GM21515 (cell line): Measurements from ENCODE around the gene TTLL4.
"Not testable (repeated sequence)": the region's sequence is repeated elsewhere in the genome, so short reads cannot be mapped to it uniquely, and the experiment has no call there.

Experiments
- ATAC-seq: cut with Tn5 transposase; IDR thresholded peaks from one replicate; pipeline ENCODE4 v1.9.1; 2021; ENCODE audit not compliant: unreplicated experiment

TTLL4 gene, protein sequence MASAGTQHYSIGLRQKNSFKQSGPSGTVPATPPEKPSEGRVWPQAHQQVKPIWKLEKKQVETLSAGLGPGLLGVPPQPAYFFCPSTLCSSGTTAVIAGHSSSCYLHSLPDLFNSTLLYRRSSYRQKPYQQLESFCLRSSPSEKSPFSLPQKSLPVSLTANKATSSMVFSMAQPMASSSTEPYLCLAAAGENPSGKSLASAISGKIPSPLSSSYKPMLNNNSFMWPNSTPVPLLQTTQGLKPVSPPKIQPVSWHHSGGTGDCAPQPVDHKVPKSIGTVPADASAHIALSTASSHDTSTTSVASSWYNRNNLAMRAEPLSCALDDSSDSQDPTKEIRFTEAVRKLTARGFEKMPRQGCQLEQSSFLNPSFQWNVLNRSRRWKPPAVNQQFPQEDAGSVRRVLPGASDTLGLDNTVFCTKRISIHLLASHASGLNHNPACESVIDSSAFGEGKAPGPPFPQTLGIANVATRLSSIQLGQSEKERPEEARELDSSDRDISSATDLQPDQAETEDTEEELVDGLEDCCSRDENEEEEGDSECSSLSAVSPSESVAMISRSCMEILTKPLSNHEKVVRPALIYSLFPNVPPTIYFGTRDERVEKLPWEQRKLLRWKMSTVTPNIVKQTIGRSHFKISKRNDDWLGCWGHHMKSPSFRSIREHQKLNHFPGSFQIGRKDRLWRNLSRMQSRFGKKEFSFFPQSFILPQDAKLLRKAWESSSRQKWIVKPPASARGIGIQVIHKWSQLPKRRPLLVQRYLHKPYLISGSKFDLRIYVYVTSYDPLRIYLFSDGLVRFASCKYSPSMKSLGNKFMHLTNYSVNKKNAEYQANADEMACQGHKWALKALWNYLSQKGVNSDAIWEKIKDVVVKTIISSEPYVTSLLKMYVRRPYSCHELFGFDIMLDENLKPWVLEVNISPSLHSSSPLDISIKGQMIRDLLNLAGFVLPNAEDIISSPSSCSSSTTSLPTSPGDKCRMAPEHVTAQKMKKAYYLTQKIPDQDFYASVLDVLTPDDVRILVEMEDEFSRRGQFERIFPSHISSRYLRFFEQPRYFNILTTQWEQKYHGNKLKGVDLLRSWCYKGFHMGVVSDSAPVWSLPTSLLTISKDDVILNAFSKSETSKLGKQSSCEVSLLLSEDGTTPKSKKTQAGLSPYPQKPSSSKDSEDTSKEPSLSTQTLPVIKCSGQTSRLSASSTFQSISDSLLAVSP

DNA sequence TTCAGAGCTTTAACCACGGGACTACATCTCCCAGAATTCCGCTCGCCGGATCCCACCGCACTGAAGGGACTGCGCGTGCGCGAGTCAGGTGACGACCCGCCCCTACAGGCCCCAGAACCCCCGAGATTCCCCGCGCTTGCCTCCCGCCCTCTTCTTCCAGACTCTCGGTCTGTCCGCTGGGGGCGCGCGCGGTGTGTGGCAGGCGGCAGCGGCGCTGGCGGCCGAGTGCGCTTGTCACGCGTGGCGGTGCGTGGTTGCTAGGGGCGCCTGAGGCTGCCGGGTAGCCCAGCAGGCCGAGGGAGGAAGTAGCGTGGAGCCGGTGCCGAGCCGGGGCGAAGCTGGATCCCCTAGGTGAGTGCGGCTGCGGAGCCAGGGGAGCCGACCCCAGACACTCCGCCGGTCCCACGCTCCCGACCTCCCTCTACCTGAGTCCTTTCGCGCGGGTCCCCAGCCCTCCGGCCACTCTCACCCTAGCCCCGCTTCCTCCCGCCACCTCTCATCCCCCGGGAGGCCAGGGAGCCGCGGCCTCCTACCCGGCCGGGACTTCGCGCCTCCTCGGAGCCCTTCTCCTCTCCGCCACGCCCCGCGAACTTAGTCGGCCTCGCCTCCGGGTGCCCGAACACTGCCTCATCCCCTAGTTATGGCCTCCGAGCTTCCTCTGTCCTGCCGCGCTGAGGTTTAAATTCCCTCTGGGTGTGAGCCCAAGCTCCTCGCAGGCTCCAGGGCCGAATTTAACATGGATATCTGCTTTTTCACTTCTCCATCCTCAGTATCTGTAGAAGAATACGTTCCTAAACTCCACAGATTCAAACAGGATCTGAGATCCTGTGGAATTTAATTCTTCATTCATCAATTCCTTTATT lies at the start of gene TTLL4:
Gene TTLL4 (plus strand): TSS at position 149 of the 863 bp plus-strand sequence. CDS start 26,842 bp downstream, outside the sequence.
- peak; percentile 91 for ATAC-seq

DNA sequence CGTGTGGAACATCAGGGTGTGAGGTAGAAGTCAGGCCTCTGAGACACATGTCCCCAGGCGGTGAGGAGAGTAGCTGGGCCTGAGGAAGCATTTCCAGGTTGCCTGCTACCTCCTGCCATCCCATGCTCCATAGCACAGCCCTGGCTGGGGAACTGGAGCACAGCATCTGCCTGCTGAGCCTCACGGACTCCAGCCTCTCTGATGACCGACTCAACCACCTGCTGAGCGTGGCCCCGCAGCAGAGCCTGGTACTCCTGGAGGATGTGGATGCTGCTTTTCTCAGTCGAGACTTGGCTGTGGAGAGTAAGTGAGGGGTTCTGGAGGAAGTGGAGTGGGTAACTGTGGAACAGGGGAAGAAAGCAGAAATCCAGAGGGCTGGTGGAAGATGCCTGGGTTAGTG lies 48.3 kb upstream of the TTLL4 start:
- ATAC-seq: no peak

DNA sequence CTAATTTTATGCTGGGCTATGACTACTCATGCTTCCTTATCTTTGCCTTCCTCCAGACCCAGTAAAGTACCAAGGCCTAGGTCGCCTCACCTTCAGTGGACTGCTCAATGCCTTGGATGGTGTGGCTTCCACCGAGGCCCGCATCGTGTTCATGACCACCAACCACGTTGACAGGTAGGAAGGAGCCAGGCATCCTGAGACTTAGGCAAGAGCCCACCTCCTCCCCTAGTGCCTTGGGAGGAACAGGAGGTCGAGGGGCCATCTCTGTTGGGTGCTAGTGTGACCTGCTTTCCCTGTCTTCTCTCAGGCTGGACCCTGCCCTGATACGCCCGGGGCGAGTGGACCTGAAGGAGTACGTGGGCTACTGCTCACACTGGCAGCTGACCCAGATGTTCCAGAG lies 47.8 kb upstream of the TTLL4 start:
- ATAC-seq: no peak

DNA sequence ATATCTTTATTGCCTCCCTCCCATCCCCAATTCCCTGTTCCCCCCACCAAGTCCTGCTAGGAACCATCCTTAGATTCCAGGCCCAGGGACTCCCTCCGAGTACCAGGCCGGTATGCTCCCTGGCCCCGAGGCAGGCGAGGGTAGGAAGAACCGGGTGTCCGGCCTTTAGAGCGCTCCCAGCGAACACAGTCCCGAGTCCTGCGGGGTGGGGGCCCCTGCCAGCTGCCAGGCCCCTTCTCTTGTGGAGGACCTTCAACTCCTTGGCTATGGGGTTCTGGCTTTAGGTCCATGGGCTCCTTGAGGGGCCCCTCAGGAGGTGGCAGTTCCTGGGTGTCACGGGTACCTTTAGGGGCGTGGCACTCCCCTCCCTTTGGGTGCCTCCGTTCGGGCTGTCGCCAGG lies 46.7 kb upstream of the TTLL4 start:
- ATAC-seq: no peak

DNA sequence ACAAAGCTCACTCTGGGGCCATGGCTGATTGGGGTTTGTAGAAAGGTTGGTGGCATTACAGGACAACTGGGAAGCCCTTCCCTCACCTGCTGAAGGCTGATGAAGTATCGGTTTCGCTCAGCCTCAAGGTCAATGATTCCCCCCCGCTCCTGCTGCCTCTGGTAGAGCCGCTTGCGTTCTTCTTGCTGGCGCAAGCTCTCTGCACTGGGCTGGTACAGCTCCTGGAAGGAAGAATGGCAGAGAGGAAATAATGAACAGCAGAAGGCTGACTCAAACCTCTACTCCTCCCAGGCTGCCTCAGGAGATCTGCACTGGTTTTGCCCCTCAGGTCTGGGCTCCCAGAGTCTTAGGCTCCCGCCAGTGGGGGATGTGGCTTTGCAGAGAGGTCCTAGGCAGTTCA lies 46.0 kb upstream of the TTLL4 start:
- no peak for ATAC-seq

DNA sequence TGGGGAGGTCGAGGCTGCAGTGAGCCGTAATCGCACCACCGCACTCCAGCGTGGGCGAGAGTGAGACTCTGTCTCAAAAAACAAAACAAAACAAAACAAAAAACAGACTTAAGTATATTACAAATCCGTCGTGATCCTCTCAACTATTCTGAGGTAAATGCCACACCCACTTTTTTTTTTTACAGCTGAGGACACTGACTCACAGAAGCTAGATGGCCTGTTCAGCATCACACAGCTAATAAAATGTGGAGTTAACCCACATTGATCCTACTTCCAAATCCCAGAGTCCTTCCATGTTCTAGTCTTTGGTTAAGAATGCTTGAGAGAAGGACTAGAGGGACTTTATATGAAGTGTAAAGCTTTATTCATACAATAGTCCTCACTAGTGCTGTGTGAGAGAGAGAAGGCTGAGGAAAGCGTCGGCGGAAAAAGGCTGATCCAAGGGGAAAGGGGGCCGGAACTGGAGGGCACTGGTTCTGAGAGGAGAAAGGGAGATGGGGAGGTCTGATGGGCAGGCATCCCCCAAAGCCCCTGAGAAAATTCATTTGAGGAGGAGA lies 39.5 kb upstream of the TTLL4 start:
- ATAC-seq: peak; percentile 2

DNA sequence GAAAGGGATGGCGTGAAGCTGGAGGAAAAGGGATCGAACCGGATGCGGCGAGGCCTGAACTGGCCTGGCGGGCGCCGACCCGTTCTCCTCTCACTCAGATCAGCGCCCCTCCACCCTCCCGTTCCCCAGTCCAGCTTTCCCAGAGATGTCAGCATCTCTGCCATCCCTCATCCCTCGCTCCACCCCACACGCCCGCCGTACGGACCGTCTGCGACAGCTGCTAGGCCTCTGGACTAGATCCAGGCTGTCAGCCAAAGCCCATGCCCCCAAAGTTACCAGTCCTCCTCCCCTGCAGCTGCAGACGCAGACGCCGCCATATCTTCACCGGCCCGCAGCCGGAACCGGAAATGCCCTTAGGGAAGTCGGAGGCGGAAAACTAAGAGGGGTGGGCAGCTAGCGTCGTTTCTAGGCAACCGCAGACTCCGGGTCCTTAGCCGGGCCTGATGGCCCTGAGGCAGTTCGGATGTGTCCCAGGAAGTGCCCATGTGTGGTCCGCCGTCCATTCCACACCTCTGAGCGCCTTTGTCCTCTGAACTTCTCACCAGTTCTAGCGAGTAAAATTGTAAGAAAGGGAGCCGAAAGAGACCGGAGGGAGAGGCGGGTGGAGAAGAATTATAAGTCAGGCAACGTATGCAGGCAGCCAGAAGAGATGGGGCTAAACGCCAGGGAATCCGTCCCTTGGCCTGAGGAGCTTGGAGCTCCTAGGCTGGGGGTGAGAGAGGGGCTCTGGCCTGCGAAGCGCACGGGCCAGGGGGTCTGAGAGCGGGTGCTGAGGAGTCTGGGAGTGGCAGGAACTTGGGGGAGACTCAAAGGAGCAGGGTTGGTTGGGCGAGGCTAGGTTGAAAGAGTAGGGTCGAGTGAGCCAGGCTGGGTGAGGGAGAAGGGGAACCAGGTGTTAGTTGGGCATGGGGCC lies 38.7 kb upstream of the TTLL4 start, which contains the start of the genes RNF25 and STK36:
Gene RNF25 (minus strand): TSS at position 349 of the 913 bp plus-strand sequence. CDS start 32 bp downstream, at position 317.
Gene STK36 (plus strand): TSS at position 433 of the 913 bp plus-strand sequence. CDS start 744 bp downstream, outside the sequence.
- ATAC-seq: peak; percentile 98

DNA sequence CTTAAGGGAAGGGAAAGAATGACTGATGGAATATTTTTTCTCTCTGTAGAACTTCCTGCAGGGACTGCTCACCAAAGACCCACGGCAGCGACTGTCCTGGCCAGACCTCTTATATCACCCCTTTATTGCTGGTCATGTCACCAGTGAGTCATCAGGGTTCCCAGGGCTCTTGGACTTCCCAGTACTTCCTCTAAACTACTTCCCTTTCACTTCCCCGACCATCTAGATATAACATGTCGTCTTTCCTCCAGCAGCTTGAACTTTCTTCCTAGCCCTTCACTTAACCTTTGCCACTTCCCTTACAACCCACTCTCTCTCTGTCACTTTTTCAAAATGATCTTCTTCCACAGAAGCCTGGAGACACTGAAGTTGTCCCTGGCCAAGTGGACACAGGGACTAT lies 31.5 kb upstream of the TTLL4 start:
- no peak for ATAC-seq

DNA sequence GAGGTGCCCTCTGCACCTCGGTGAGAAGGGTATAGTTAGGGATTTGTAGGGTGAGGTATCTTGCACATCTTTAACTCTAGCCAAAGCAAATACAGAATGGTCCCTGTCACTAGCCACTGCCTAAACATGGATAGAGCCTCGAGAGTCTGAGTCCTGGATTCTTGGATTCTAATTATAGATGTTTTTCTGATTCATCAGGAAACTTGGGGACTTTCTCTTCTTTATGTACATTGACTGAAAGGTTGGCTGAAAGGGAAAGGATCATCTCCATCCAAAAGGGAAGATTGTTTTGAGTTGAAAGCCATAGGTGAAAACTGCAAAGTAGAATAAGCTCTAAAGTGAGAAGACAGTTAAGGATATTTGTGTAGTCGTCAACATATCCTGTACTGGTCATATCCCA lies 30.6 kb upstream of the TTLL4 start:
- ATAC-seq: no peak

DNA sequence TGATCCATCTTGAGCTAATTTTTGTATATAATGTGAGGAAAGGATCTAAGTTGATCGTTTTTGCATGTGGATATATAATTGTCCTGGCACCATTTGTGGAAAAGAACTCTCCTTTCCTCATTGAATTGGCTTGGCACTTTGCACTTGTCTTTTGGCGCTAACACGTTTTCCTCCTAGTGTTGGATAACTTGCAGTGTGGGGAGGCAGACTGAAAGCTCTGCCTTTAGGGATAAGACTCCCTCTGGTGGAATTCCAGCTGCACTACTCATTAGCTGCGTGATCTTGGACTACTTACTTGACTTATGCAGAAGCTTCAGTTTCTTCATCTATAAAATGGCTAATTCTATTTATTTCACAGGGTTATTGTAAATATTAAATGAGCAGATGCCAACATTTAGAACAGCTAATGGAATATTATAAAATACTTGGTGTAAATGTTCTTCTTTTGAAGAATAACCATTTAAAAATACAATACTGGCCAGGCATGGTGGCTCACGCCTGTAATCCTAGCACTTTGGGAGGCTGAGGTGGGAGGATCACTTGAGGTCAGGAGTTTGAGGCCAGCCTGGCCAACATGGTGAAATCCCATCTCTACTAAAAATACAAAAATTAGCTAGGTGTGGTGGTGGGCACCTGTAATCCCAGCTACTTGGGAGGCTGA lies 23.1 kb upstream of the TTLL4 start:
- ATAC-seq: not testable (repeated sequence)

DNA sequence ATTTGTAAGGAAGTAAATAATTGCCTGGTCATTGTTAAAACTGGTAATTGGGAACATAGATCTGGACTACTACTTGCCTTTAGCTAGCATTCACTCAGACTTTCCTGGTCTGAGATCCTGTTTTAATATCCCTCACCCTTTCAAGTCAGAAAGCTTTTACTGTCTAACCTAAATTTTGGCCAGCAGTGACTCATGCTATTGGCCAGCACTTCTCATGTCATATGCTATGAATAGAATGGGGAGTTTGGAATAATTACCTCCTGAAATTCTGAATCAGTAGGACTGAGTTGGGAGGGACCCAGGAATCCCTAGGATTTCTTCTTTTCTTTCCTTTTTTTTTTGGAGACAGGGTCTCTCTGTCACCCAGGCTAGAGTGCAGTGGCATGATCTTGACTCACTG lies 19.4 kb upstream of the TTLL4 start:
- no peak for ATAC-seq

DNA sequence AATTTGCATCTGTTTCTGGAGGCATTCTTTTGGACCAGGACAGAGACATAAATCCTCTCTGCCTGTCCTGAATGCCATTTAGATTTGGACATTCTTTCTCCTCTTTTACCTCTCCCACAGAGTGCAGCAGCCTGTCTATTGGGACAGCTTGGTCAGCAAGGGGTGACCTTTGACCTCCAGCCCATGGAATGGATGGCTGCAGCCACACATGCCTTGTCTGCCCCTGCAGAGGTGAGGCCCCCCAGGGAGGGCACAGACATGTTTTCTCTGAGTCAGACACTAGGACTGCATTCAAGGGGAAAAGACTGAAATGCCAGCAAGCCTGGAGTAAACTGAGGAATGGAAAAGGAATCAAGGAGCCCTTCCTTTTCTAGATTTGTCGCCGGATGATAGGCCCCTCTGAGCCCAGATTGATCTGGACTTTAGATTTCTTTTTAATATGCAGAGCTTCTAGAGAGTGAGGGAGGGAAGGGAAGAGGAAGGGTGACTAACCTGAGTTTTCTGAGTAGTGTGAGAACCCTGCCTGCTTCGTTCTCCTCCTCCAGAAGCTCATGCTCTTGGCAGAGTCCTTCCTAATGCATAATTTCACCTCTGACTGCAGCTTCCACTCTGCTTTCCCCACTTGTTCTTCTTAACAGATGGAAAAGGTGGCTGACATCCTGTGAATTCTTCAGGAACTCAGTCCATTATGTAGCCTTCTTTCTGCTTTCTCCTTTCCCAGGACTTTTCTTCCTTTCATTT lies 16.1 kb upstream of the TTLL4 start:
- ATAC-seq: no peak

DNA sequence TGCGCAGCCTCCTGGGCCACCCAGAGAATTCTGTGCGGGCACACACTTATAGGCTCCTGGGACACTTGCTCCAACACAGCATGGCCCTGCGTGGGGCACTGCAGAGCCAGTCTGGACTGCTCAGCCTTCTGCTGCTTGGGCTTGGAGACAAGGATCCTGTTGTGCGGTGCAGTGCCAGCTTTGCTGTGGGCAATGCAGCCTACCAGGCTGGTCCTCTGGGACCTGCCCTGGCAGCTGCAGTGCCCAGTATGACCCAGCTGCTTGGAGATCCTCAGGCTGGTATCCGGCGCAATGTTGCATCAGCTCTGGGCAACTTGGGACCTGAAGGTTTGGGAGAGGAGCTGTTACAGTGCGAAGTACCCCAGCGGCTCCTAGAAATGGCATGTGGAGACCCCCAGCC lies 11.8 kb upstream of the TTLL4 start:
- ATAC-seq: no peak

DNA sequence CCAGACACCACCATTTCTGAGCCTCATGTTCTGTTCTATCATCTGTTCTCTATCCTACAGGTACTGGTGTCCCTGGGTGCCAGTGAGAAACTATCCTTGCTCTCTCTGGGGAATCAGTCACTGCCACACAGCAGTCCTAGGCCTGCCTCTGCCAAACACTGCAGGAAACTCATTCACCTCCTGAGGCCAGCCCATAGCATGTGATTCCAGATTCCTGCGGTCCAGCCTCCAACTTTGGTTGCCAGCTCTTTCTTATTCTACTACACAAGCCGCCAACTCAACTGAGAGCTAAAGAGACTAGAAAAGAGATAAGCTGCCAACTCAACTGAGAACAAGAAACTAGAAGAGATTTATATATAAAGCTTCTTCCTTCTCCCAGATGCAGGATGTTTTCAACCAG lies 8.8 kb upstream of the TTLL4 start:
- no peak for ATAC-seq

DNA sequence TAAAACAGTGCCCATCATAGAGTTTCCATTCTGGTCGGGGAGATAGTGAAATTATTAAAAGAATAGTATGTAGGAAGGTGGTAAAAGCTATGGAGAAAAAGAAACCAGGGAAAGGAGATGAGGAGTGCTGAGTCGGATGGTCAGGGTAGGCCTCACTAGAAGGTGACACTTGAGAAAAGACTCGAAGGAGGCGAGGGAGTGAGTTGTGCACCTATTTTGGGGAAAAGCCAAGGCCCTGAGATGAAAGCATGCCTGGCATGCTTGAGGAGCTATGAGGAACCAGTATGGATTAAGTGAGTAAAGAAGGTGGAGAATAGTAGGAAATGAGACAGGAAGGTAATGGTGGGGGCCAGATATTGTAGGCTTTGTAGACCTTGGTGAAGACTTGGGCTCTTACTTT lies 7.3 kb upstream of the TTLL4 start:
- ATAC-seq: no peak

DNA sequence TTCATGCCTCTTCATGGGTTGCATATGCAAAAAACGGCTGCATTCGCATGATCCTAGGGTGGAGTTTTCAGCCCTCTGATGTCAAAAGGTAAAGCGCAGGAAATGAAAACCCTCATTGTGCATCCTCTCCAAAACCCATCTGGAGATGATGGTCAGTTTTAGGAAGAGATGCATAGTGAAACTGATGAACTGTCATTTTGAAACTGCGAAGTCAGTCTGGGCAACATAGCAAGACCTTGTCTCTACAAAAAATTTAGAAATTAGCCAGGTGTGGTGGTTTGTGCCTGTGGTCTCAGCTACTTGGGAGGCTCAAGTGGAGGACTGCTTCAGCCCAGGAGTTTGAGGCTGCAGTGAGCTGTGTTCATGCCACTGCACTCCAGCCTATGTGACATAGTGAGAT lies 2.5 kb upstream of the TTLL4 start:
- ATAC-seq: peak; percentile 34

DNA sequence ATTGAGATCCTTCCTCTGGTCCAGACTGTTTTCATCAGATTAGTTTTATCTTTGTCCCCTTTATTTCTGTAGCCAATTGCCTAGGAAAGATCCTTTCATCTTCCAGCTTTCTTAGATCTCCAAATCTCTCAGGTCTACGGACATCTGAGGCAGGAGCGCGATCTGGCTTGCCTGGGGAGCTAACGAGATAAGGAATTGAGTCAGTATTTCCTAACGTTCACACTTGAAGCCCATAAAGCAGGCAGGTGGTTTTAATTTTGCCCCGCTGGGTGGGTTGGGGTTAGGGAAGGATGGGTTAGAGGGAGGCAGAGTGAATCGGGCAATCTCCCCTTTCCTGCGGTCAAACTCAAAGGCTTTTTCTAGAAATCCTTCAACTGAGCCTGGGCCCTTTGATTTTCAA lies 727 bp upstream of the TTLL4 start:
- no peak for ATAC-seq

DNA sequence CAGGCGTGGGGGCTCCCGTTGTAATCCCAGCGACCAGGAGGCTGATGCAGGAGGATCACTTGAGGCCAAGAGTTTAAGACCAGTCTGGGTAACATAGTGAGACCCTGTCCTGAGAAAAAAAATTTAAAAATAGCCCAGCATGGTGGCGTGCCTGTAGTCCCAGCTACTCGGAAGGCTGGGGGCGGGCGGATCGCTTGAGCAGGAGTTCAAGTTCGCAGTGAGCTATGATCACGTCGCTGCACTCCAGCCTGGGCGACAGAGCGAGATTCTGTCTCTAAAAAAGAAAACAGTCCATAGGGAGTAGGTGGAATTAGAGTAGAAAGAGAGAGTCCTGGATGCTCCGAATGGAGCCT lies 325 bp upstream of the TTLL4 start:
- ATAC-seq: no peak
